Mesangial cell (primary cell): ENCODE data around the gene LINGO4. TPM values are rescaled to one million over a fixed set of nuclear protein-coding genes. Genes with fewer than 3 reads are reported as not detected.

Experiments
- total RNA-seq: library from RNA; depleted of rRNA; stranded (reverse); fragments of >200 nt; gene quantifications from 2 replicates; pipeline ENCODE4 v1.2.3, GENCODE V29; 2015

The LINGO4 gene, protein sequence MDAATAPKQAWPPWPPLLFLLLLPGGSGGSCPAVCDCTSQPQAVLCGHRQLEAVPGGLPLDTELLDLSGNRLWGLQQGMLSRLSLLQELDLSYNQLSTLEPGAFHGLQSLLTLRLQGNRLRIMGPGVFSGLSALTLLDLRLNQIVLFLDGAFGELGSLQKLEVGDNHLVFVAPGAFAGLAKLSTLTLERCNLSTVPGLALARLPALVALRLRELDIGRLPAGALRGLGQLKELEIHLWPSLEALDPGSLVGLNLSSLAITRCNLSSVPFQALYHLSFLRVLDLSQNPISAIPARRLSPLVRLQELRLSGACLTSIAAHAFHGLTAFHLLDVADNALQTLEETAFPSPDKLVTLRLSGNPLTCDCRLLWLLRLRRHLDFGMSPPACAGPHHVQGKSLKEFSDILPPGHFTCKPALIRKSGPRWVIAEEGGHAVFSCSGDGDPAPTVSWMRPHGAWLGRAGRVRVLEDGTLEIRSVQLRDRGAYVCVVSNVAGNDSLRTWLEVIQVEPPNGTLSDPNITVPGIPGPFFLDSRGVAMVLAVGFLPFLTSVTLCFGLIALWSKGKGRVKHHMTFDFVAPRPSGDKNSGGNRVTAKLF
- not detected in 2 replicates for total RNA-seq

DNA sequence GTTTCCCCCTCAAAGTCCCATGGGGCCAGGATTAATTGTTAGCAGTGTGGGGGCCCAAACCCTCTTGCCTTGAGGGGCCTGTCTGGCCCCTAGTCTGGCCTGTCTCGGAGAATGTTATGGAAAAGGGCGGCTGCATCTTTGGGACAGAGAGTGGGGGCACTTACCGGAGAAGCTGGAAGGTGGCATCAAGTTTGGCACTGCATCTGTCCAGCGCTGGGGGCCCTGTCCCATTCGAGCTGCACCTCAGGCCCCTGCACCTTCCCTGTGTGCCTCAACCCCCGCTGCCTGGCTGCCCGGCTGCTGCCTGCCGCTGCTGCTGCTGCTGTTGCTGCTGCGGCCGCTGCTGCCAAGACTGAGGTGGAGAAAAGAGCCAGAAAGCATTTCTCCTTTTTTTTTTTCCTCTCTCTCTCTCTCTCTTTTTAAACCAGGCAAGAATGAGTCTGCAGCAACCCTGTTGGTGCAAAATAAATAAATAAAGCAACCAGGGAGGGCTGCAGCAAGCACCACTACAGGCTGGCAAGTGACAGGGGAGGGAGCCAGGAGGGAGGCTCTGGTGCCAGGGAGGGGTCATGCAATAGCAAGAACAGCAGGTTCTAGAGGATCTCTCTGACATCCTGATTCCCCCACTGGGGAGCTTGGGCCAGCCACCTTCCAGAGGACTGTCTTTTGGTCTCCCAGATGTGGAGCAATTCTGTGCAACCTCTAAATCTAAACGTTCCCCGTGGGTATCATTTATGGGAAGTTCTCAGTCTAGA lies at the start of gene LINGO4:
Gene LINGO4 (minus strand): TSS at position 354 of the 755 bp plus-strand sequence. CDS start 2,715 bp downstream, outside the sequence.

GRCh38 chr1:151853411-151853943 lies 48.3 kb upstream of the LINGO4 start, which contains the start of gene THEM5:
Gene THEM5 (minus strand): TSS chr1:151853712. CDS start chr1:151853565, 147 bp downstream.

GRCh38 chr1:151839457-151840403 lies 34.5 kb upstream of the LINGO4 start, which contains the start of gene C2CD4D:
Gene C2CD4D (minus strand): TSS chr1:151839820. CDS start chr1:151838989, 831 bp downstream.

DNA sequence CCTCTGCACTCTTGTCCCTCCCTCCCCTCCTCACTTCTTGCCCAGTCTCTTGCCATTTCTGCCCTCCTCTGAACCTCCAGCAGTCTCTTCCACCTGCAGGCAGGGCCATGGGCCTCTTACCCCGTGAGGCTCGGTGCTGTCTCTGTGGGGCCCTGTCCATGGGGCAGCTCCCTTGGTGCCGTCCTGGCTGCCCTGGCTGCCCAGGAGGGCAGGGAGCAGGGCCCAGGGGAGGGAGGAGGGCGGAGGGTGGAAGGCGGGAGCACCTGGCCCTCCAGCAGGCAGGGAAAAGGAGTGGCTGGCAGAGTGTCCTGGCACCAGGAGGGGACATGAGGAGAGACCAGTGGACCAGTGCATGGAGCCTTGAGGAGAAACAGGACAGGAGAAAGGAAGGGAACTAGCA lies 26.4 kb upstream of the LINGO4 start, which contains the start of gene RORC:
Gene RORC (minus strand): TSS at position 198 of the 400 bp plus-strand sequence. CDS start 38 bp downstream, at position 160.

GRCh38 chr1:151790071-151790939 lies 14.9 kb downstream of the LINGO4 start, which contains the start of gene TDRKH:
Gene TDRKH (minus strand): TSS chr1:151790500. CDS start chr1:151783022, 7,478 bp downstream.

GRCh38 chr1:151762941-151763921 lies 42.0 kb downstream of the LINGO4 start, which contains the start of gene MRPL9:
Gene MRPL9 (minus strand): TSS chr1:151763496. CDS start chr1:151763479, 17 bp downstream.

Other genes starting within 250 kb of the LINGO4 start
- 13.7 and 16.5 TPM in 2 replicates for gene SNX27, start 193.4 kb downstream of the LINGO4 start, total RNA-seq
- not detected in 2 replicates for gene CELF3, start 88.6 kb downstream of the LINGO4 start, total RNA-seq
- not detected in 2 replicates for gene RIIAD1, start 83.9 kb downstream of the LINGO4 start, total RNA-seq
- gene MRPL9, start 41.9 kb downstream of the LINGO4 start, total RNA-seq: 70.4 and 113 TPM in 2 replicates
- 3.2 and 4.9 TPM in 2 replicates for gene TDRKH, start 14.9 kb downstream of the LINGO4 start, total RNA-seq
- gene RORC, start 26.4 kb upstream of the LINGO4 start, total RNA-seq: under 0.01 TPM in 1 of 2 replicates, not detected in the other
- gene C2CD4D, start 34.4 kb upstream of the LINGO4 start, total RNA-seq: 0.16 and 0.89 TPM in 2 replicates
- gene THEM5, start 48.3 kb upstream of the LINGO4 start, total RNA-seq: not detected in 2 replicates
- gene THEM4, start 104.1 kb upstream of the LINGO4 start, total RNA-seq: 11.6 and 14.1 TPM in 2 replicates
- gene S100A10, start 188.4 kb upstream of the LINGO4 start, total RNA-seq: 286 and 303 TPM in 2 replicates
- gene S100A11, start 231.6 kb upstream of the LINGO4 start, total RNA-seq: 597 and 618 TPM in 2 replicates